GM21529 (cell line): ENCODE results near the gene INSYN1.
"Not testable (repeated sequence)": the region's sequence is repeated elsewhere in the genome, so short reads cannot be mapped to it uniquely, and the experiment has no call there.

ENCODE experiments used
- ATAC-seq: cut with Tn5 transposase; IDR thresholded peaks from one replicate; pipeline ENCODE4 v1.9.1; 2021; ENCODE audit not compliant: unreplicated experiment

Gene INSYN1

DNA sequence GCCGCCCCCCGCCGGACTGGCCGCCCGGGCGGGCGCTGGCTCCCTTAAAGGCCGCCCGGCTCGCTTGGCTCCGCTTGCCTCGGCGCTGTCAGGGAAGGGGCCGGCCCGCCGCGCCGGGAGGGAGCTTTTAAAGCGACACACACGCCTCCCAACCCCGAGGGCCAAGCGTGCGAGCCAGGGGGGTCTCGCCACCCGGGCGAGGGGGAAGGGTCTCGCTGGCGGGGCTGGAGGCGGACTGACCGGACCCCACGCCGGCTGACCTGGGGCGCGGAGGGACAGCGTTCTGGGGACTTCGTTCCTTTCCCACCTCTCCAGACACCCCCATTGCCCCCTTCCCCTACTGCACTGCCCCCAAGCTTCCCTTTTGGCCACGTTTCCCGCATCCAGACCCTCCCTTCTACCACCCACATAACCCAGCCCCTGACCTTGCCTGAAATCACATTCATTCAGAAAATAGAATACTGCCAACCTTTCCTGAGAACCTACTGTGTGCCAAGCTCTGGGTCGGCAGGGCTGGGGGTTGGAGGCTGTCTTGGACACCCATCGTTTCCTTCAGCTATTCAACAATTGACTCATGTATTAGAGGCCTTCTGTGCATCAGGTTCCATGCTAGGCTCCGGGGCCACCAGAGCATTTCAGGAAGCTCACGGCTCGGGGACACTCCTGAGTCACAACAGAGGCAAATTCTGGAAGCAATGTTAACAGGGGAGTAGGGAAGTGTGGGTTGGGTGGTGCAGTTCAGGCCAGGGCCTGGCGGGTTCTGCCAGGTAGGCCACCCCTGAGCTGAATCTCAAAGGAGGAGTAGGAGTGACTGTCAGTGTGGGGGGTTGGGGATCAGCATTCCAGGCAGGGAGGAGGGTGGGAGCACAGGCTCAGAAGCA, at the start of gene INSYN1:
Gene INSYN1 (minus strand): TSS at position 102 of the 881 bp plus-strand sequence. CDS start 2,221 bp downstream, outside the sequence.
- no peak for ATAC-seq

GRCh38 chr15:73802431-73803041, 49.4 kb upstream of the INSYN1 start:
- no peak for ATAC-seq

- no peak for ATAC-seq
Measured at GRCh38 chr15:73800662-73801345, 47.7 kb upstream of the INSYN1 start.

DNA sequence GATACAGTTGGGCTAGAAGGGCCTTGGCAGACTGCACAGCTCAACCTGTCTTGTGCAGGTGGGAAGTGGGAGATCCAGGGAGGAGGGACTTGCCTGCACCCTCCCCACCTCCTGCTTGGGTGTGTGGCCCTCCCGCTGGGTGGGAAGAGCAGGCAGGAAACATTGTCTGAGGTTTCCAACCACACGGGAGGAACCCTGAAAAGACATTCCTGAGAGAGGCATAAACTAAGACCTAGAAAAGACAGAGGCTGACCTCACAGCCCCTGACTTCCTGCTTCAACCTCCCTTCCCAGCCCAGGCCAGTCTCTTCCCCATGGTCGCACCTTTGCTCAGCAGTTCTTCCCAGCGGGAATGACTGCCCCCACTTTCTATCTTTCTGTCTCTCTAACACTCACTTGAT, 46.3 kb upstream of the INSYN1 start:
- no peak for ATAC-seq

DNA sequence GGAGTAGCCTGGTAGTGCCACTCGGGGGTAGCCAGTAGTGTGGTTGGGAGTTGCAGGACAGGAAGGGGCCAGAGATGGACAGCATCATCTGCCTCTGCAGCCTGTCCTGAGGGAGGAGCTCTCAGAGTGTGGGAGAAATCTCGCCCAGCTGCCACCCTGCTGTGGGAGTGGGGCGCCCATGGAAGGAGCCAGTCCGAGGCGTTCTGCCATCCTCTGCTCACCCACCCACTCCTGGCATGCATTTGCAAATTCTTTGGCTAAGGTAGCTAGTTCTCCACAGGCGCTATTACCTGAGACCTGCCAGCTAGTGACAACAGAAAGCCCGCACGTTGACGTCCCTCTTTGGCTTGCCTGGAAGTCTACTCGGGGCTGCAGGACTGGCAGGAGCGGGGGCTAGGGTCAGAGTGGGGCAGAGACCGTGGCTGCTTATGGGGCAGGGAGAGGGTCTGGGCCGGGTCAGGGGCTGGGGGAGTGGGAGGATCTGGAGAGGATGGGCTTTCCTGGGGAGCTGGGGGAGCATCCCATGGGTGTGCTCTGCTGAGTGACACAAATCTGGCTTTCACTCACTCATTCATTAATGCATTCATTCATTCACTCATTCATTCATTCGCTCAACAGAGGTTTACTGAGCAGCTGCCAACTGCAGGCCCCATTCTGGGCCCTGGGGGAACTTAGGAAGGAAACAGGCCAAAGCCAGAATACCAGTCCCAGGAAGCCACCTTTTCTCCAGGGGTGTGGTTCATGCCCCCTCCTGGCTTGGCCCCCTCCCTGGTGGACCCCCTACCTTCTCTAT, 44.4 kb upstream of the INSYN1 start:
- ATAC-seq = no peak

GRCh38 chr15:73796331-73796831, 43.2 kb upstream of the INSYN1 start:
- no peak for ATAC-seq

DNA sequence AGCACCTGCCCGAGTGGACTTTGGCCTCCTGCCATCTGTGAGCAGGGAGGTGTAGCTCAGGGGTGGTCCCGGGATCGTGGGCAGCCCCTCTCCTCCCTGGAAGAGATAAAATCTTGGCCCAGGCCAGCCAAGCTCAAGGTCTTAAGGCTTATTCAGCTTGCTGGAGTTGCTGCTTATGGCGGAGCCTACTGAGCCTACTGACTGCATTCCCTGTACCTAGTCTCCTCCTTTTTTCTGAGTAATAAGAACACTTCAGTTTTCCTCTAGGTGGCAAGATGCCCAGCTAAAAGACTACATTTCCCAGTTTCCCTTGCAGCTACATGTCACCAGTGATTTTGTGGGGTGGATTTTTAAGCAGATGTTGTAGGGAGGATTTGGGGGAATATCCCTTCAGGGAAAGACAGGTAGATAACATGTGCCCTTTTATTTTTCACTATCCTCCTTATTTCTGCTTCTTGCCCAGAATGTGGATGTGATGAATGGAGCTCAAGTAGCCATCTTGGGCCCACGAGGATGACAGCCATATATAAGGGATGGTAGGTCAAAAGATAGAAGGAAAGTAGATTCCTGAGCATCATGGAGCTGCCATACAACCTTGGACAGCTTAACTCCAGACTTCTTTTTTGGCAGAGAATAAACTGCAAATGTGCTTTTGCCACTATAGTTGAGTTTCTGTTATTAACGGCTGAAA, 41.4 kb upstream of the INSYN1 start:
- ATAC-seq = no peak

GRCh38 chr15:73792899-73793541, 39.9 kb upstream of the INSYN1 start:
- ATAC-seq = not testable (repeated sequence)

- ATAC-seq = no peak
Measured at GRCh38 chr15:73792415-73792814, 39.3 kb upstream of the INSYN1 start.

GRCh38 chr15:73789521-73790240, 36.5 kb upstream of the INSYN1 start:
- no peak for ATAC-seq

DNA sequence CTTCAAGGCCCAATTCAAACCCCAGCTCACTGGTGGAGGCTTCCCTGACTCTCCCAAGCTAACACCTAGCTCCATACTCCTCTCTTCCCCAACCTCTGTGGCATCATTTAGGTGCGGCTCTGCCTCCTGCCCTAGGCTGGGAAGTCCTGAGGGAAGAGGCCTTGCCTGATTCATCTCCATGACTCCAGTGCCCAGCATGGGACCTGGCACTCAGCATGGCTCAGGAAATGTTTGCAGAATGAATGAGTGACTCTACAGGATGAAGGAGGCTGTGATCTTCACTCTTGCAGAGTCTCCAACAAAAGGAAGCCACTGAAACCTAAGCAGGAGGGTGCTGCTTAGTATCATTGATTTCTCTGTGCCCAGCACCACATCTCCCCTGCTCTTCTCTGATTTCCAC, 34.5 kb upstream of the INSYN1 start:
- no peak for ATAC-seq

- ATAC-seq = no peak
Measured at GRCh38 chr15:73786538-73786937, 33.4 kb upstream of the INSYN1 start.

- ATAC-seq = not testable (repeated sequence)
Measured at GRCh38 chr15:73785256-73786014, 32.3 kb upstream of the INSYN1 start.

DNA sequence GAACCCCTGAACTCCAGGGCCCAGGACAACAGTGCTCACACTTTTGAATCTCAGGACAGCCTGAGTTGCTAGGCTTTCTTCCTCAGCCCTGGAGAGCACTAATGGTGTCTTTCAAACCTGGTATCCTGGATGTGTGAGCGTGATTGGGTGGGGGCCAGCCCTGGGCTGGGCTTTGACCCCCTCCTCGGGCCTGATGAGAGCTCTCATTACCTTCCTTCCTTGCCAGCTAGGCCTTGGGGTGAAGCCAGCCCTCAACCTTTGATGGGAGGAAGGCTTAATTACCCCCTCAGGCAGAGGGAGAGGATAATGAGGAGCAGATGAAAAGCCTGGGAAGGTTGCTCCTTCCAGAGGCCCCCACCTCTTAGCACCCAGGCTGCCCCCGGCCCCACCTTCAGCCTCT, 31.1 kb upstream of the INSYN1 start:
- no peak for ATAC-seq

DNA sequence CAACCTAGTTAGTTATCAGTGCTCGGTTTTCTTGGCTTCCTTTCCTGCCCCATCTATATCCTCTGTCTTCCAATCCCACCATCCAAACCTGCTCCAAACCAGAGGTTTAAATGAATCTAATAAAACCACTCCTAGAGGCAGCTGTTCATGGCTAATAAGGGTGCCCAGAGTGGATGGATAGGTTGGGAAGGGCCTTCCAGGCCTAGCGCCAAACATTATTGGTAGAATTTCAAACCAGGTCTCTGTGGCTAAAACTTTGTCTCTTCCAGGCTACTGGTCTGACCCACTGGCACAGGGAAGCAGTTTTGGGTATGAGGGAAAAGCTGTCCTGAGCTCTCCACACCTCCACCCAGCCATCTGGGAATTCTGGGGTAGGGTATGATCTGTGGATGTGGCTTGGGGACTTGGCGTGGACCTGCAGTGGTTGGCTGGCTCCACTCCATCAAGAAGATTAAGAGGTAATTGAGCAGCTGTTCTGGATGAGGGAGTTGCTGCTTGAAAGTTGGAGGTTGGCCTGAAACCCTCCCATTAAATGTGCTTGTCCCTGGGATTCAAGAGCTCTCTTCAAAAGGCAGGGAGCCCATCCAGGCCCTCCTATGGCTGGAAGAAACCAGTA, 29.3 kb upstream of the INSYN1 start:
- no peak for ATAC-seq

GRCh38 chr15:73781038-73781925, 28.1 kb upstream of the INSYN1 start:
- no peak for ATAC-seq

GRCh38 chr15:73779974-73780373, 26.8 kb upstream of the INSYN1 start:
- no peak for ATAC-seq
